ENCODE measurements around the gene FAM20C.

The FAM20C gene

DNA sequence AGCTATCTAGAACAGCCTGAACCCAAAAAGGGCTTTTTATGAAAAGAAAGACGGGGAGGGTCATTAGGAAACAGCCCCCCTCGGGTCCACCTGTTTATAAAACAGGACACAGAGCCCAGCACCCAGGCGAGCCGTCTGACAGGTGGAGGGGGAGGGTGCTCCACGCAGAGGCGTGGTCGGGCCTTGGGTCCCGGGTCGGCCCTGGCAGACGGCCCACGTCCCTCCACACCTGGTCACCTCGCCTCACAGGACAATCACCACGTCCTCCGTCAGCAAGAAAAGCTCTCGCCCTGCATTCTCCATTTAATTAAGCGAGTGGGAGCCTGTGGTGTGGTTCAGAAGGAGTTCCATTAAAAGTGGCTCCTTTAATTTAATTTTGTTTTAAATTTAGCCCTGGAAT lies 55.3 kb downstream of the FAM20C start:
- no peak for DNase-seq

- no peak for DNase-seq
These were observed 56.5 kb downstream of the FAM20C start for GRCh38 chr7:248732-249435.

GRCh38 chr7:249989-250388 lies 57.6 kb downstream of the FAM20C start:
- DNase-seq = no peak

DNA sequence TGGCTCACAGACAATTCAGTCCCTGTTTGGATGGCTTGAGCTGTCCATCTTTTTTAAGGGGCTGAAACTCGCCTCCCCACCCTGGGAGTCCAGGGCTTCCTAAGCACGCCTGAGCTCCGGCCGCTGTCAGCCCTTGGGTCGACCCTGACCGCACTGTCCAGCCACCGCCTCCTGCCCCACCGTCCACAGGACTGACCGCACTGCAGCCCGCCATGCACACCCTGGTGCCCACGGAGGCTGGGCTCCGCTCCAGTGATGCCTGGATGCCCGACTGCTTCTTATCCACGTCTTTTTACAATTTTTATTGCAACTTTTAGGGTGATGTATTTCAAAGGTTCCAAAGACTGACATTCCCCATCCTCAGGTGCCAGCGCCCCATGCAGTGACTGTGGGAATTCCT lies 58.2 kb downstream of the FAM20C start:
- no peak for DNase-seq

DNA sequence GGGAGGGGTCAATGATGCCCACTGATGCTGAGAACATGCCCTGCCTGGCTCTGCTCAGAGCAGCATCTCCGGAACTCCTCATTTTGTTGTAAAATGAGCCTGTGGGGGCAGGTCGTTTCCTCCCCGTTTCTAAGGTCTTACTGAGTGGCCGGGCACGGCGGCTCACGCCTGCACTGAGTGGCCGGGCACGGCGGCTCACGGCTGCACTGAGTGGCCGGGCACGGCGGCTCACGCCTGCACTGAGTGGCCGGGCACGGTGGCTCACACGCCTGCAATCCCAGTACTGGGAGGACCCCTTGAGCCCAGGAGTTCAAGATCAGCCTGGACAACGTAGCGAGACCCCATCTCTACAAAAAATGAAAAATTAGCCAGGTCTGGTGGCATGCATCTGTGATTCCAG lies 58.6 kb downstream of the FAM20C start:
- no peak for DNase-seq

- DNase-seq = no peak
These were observed 59.2 kb downstream of the FAM20C start for GRCh38 chr7:251446-252175.

GRCh38 chr7:252216-252965 lies 60.0 kb downstream of the FAM20C start:
- DNase-seq = no peak

GRCh38 chr7:252981-253380 lies 60.6 kb downstream of the FAM20C start:
- DNase-seq = no peak

DNA sequence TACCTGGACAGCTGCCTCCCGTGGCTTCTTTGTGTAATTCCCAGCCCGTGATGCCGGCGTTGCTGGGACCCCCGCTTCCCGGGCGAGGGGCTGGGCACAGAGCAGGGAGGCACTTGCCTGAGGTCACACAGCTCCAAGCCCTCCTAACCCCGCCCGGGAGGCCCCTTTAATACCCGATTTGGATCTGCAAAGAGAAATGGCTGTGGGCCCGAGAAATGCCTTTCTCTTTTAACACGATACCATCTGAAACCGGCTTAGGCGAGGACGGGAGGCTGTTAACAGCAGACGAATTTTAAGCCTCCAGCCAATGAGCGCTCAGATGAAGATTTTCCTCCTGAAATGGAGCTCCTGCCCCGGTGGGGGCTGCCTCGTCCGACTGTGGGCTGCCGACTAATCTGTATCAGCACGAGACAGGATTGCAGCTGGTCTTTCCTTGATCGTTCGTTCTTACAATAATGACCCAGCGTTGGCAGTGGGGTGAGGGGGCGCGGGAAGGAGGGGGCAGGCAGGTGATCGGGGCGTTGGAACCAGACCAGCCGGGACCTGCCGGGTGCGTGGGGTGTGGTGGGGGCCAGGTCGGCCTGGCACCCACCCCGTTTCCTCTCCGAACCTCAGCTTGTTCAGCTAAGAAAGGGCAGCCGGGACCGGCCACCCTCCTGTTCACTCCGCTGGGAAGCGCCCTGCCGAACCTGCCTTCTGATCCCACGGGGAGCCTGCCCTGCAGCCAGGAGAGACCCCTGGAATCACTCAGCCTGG lies 61.4 kb downstream of the FAM20C start:
- DNase-seq = no peak

- no peak for DNase-seq
These were observed 62.1 kb downstream of the FAM20C start for GRCh38 chr7:254337-255037.

DNA sequence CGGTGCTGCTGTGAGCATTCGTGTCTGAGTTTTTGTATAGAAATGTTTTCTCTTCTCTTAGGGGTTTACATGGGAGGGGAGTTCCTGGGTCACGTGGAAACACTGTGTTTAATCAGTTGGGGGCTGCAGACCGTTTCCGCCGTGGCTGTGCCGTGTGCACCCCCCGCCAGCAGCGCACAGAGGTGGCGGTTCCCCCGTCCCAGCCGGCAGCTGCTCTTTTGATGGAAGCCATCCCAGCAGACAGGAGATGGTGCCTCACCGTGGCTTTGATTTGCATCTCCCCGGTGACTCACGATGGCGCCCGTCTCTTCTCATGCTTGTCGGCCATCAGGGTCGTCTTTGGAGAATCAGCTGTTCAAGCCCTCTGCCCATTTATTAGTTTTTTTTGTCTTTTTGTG lies 62.7 kb downstream of the FAM20C start:
- DNase-seq = no peak

GRCh38 chr7:255721-256361 lies 63.5 kb downstream of the FAM20C start:
- no peak for DNase-seq

- DNase-seq = no peak
These were observed 64.1 kb downstream of the FAM20C start for GRCh38 chr7:256461-256940.

DNA sequence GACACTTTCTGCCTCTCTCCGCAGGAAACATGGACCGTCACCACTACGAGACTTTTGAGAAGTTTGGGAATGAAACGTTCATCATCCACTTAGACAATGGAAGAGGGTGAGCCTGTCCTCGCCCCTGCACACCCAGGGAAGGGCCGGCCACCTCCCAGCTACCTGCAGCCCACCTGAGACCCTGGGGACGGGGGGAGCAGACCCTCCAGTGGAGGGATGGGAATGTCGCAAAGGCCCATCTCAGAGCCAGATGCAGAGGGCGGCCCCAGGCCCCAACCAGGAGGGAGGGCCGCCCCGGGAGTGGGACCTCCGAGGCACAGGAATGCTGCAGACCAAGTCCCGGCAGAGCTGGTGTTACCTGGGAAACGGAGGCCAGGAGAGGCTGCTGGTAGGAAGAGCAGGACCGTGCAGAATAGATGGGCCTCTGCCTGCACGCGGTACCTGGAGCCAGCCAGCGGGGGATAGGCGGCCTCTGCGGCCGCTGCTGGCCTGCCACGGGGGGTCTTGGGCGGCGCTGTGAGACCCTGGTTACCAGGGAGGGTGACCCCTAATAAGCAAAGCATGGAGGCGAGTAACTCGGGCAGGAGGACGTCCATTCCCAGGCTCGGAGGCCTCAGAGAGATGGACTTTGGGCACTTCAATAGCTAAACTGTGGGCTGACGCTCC lies 64.7 kb downstream of the FAM20C start:
- DNase-seq = no peak

GRCh38 chr7:257647-257992 lies 65.2 kb downstream of the FAM20C start:
- DNase-seq = no peak

DNA sequence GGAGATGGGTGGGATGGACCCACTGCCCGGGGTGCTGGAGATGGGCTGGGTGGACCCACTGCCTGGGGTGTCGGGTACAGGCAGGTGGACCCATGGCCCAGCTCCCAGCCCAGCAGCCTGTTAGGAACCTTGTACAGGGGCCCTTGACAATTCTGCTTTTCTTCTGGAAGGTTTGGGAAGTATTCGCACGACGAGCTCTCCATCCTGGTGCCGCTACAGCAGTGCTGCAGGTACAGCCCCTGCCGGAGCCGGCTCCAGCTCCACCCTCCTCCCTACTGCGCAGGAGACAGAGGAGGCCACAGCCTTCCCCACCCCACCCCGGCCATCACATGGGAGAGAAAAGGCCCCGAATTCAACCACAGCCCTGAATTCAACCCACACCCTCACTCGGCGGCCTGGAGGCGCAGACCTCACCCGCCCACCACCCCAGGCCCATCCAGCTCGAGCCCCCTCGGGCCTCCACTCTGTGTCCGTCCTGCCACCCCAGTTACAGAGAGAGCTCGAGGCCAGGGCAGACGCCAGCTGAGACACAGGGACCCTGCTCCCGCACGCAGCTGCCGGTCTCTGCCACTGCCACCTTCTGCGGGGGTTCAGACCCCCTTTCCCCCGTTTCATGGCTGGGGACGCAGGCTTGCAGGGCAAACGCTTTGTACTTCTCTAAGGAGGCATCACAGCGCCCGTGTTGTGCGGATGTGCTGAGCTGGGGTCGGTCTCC lies 66.3 kb downstream of the FAM20C start:
- no peak for DNase-seq

GRCh38 chr7:259191-259505 lies 66.8 kb downstream of the FAM20C start:
- no peak for DNase-seq

DNA sequence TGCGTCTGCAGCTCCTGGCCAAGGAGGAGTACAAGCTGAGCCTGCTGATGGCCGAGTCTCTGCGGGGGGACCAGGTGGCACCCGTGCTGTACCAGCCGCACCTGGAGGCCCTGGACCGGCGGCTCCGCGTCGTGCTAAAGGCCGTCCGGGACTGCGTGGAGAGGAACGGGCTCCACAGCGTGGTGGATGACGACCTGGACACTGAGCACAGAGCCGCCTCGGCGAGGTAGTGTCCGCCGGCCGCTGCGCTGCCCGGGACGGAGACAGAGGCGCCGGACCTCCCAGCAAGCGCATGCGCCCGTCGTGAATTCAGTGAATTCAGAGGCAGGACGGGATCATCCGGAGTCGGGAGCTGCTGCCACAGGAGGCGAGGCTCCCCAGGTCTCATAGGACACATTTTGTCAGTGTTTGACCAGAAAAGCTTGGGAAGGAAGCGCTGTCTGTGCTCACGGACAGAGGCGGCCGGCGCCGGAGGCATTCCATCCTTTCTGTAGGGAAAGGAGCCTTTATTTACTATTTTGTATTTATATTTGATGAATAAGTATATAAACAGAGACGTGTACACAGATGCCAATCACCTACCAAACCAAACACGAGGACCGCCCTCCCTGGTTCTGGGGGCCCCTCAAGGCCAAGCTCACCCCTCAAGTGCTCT lies 67.5 kb downstream of the FAM20C start:
- no peak for DNase-seq

- no peak for DNase-seq
These were observed 68.3 kb downstream of the FAM20C start for GRCh38 chr7:260441-261281.

Measured in NCI-H345 (cell line).